Lung (tissue), 12 donors: Measurements from ENCODE around the gene ADNP. TPM values are rescaled to one million over a fixed set of nuclear protein-coding genes. Genes with fewer than 3 reads are reported as not detected.

Experiments
- ATAC-seq: fragments of 200-7000 bp; cut with Tn5 transposase; one replicate; pipeline ENCODE4 v1.9.1; 2020; ENCODE audit warnings: moderate number of reproducible peaks; ENCODE audit not compliant: insufficient read depth, low FRiP score
- DNase-seq, 3 donors: peaks; one replicate each; pipeline ENCODE4 v3.0.0-alpha.2; 2013 to 2017
- H3K27ac ChIP-seq, 2 donors: one replicate each; pipeline ENCODE4 v1.5.1; 2013; ENCODE audit warnings: mild to moderate bottlenecking in 2 of 2, moderate library complexity in 2 of 2, control low read depth in 1 of 2, inconsistent platforms in 1 of 2, low read depth in 1 of 2, low read length in 1 of 2
- H3K27me3 ChIP-seq, 3 donors: one replicate each; pipeline ENCODE4 v1.5.1; 2013; ENCODE audit warnings: low read length in 2 of 3; ENCODE audit not compliant: control insufficient read depth in 3 of 3, insufficient read depth in 3 of 3
- H3K36me3 ChIP-seq, 4 donors: one replicate each; pipeline ENCODE4 v1.5.1; 2013; ENCODE audit warnings: low read length in 4 of 4, mild to moderate bottlenecking in 1 of 4, moderate library complexity in 1 of 4; ENCODE audit not compliant: control insufficient read depth in 4 of 4, insufficient read depth in 4 of 4
- H3K4me1 ChIP-seq, 5 donors: one replicate each; pipeline ENCODE4 v1.5.1; 2013; ENCODE audit warnings: low read length in 5 of 5, mild to moderate bottlenecking in 2 of 5, moderate library complexity in 1 of 5; ENCODE audit not compliant: control insufficient read depth in 5 of 5, insufficient read depth in 5 of 5
- H3K4me3 ChIP-seq: one replicate; pipeline ENCODE4 v1.5.1; 2013; ENCODE audit warnings: mild to moderate bottlenecking, control low read depth, moderate library complexity
- H3K9ac ChIP-seq, 2 donors: one replicate each; pipeline ENCODE4 v1.5.1; 2013; ENCODE audit warnings: low read length in 2 of 2, control low read depth in 1 of 2; ENCODE audit not compliant: insufficient read depth in 1 of 2
- H3K9me3 ChIP-seq, 4 donors: one replicate each; pipeline ENCODE4 v1.5.1; 2013; ENCODE audit warnings: low read length in 3 of 4, mild to moderate bottlenecking in 1 of 4, moderate library complexity in 1 of 4; ENCODE audit not compliant: control insufficient read depth in 4 of 4, insufficient read depth in 3 of 4
- WGBS, 2 donors: extraction: QIAGEN DNeasy Blood & Tissue Kit; methylation state at CpG; one replicate each; pipeline ENCODE4 v1.1.7; 2013; 5-methylcytosine and 5-hydroxymethylcytosine counted together
- polyA plus RNA-seq, 2 donors: library from polyadenylated mRNA; stranded (reverse); fragments of 200-250 nt; gene quantifications; one replicate each; pipeline ENCODE4 v1.2.1, GENCODE V29; 2013
- total RNA-seq, 2 donors: library from RNA; depleted of rRNA in 1 of 2; stranded (reverse); fragments of >200 nt in 1 of 2; gene quantifications; one replicate each; pipeline ENCODE4 v1.2.1, GENCODE V29; 2014 to 2021
- TF ChIP-seq, protein P1 (sequence below): IDR thresholded peaks from 2 replicates; pipeline ENCODE4 v1.5.1; 2012; ENCODE audit warnings: mild to moderate bottlenecking; ENCODE audit errors: control extremely low read depth, extremely low read depth
- donor health status: control.
- donor health status: control.
- donor health status: Bipolar disorder and iron deficiency.
- donor health status: healthy.
- donor health status: DM: yes; HTN: yes; CAD: no.

Gene ADNP
- total and polyA plus RNA-seq, 4 donors = 18.0 to 81.5 (median 41.5) TPM

DNA sequence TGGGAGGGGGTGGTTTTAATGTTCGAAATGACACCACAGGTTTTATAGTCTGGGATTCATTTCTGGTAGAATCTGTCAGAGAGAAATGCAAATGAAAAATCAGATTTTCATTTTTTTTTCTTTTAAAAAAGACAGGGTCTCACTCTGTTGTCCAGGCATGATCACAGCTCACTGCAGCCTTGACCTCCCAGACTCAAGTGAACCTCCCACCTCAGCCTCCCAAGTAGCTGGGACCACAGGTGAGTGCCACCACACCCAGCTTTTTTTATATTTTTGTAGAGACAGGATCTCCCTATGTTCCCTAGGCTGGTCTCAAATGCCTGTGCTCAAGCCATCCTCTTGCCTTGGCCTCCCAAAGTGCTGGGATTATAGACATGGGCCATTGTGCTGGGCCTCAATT lies 2.4 kb upstream of the ADNP start:
- Histone ChIP-seq H3K36me3 (peaks cover 2 to 22% (median 10%) of the 10 kb centered on the region in 4 donors), H3K9ac (no peak overlapping the region), H3K27me3 (no peaks in the 10 kb centered on the region), H3K9me3 (no peaks in the 10 kb centered on the region), H3K4me3 (no peak overlapping the region), H3K27ac (no peak overlapping the region), H3K4me1 (peaks cover 3 to 28% (median 8%) of the 10 kb centered on the region in 5 donors)
- DNase-seq = no peak
- 89 to 92% methylated on average over 1 of the region's 1 CpG for WGBS, 2 donors
- ATAC-seq = no peak
- TF ChIP-seq, protein P1, sequence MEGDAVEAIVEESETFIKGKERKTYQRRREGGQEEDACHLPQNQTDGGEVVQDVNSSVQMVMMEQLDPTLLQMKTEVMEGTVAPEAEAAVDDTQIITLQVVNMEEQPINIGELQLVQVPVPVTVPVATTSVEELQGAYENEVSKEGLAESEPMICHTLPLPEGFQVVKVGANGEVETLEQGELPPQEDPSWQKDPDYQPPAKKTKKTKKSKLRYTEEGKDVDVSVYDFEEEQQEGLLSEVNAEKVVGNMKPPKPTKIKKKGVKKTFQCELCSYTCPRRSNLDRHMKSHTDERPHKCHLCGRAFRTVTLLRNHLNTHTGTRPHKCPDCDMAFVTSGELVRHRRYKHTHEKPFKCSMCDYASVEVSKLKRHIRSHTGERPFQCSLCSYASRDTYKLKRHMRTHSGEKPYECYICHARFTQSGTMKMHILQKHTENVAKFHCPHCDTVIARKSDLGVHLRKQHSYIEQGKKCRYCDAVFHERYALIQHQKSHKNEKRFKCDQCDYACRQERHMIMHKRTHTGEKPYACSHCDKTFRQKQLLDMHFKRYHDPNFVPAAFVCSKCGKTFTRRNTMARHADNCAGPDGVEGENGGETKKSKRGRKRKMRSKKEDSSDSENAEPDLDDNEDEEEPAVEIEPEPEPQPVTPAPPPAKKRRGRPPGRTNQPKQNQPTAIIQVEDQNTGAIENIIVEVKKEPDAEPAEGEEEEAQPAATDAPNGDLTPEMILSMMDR = no peak

DNA sequence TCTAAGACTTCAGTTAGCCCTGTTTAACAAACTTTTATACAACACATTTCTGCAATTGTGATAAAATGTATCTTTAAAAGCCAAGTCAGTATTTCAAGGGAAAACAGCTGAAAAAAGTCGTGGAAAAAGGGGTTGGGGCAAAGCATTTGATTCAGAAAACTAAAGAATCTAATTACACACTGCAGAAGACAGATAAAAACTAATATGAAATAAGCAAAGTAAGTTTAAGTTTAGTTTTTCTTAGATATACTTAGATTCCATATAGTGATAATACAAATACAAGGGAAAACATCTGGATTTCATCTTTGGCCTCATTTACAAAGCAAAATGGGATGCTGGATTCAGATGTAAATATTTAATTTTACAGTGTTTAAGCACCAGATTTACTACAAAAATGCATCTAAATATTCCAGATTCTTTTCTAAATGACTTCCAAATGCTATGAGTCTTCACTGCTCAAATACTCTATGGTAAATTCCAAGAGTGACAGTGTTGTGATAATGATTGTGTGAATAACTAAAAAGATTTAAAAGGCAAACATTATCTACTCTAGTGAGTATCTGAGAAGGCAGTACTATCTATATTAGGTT lies 1.5 kb upstream of the ADNP start:
- TF ChIP-seq, protein P1 = no peak
- no peak overlapping the region for H3K27ac ChIP-seq
- no peak for ATAC-seq
- no peaks in the 10 kb centered on the region for H3K27me3 ChIP-seq
- H3K9ac ChIP-seq = no peak overlapping the region
- no peaks in the 10 kb centered on the region for H3K9me3 ChIP-seq
- H3K4me3 ChIP-seq = no peak overlapping the region
- H3K36me3 ChIP-seq = peaks cover 2 to 22% (median 10%) of the 10 kb centered on the region in 4 donors
- 70 to 93% methylated on average over 1 of the region's 1 CpG for WGBS, 2 donors
- H3K4me1 ChIP-seq = peaks cover 5 to 36% (median 8%) of the 10 kb centered on the region in 5 donors
- DNase-seq = peak in 2 of 3 donors; percentile 71 to 73

DNA sequence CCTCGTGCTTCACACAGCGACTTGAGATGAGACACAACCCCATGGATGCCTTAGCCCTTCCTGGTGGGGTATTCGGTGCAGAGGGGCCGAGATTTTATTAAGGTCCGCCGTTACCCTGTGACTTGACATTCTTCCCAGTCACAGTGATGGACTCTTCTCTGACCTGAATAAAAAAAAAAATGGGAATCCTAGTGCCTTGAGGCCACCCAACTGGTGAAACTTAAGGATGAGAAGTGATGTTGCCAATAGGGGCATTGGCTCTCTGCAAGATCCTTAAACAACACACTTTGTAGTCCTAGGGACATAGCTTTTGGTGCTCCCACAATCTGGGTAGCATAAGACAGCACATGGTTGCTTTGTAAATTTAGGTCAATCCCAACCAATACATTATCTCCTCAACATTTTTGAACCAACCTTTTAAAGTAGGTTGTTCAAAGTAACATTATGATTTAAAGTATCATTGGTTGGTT lies 814 bp upstream of the ADNP start:
- Histone ChIP-seq H3K4me1 (peaks cover 5 to 43% (median 11%) of the 10 kb centered on the region in 5 donors), H3K27me3 (no peaks in the 10 kb centered on the region), H3K4me3 (peak overlapping the region; percentile 98), H3K27ac (peak overlapping the region; percentile 95 to 100), H3K9ac (no peak overlapping the region), H3K9me3 (no peaks in the 10 kb centered on the region), H3K36me3 (peaks cover 2 to 21% (median 10%) of the 10 kb centered on the region in 4 donors)
- peak in 1 of 3 donors; percentile 59 for DNase-seq
- ATAC-seq = no peak
- WGBS, 2 donors = 43 to 59% methylated on average over 6 of the region's 6 CpGs
- TF ChIP-seq, protein P1 = no peak

DNA sequence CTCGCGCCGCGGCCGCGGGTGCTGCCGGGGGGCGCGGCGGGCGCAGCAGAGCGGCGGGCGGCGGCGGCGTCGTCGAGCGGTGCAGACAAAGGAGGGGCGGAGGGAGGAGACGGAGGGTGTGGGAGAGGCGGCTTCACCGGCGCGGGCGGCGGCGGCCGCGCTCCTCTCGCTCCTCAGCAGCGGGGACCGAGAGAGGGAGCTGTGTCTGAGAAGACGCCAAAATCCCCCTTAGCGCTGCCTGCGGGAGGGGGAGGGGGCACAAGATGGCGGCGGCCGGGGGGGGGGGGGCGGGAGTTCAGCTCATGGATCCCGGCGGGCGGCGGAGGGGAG lies 296 bp downstream of the ADNP start:
- Histone ChIP-seq H3K9ac (peak overlapping the region in 1 of 2 donors; percentile 87), H3K4me1 (peaks cover 5 to 47% (median 11%) of the 10 kb centered on the region in 5 donors), H3K27me3 (no peaks in the 10 kb centered on the region), H3K4me3 (peak overlapping the region; percentile 98), H3K27ac (peak overlapping the region; percentile 95 to 100), H3K9me3 (no peaks in the 10 kb centered on the region), H3K36me3 (peaks cover 2 to 13% (median 8%) of the 10 kb centered on the region in 4 donors)
- DNase-seq (no peak), ATAC-seq (peak; percentile 10)
- TF ChIP-seq, protein P1 = no peak
- 1 to 2% methylated on average over 8 to 43 of the region's 45 CpGs for WGBS, 2 donors
